HG03039 (cell line): ENCODE measurements around the gene ITK.

ENCODE experiments used
- ATAC-seq: cut with Tn5 transposase; IDR thresholded peaks from one replicate; pipeline ENCODE4 v1.9.1; 2021; ENCODE audit warnings: mild to moderate bottlenecking, moderate library complexity; ENCODE audit not compliant: unreplicated experiment

Gene ITK

DNA sequence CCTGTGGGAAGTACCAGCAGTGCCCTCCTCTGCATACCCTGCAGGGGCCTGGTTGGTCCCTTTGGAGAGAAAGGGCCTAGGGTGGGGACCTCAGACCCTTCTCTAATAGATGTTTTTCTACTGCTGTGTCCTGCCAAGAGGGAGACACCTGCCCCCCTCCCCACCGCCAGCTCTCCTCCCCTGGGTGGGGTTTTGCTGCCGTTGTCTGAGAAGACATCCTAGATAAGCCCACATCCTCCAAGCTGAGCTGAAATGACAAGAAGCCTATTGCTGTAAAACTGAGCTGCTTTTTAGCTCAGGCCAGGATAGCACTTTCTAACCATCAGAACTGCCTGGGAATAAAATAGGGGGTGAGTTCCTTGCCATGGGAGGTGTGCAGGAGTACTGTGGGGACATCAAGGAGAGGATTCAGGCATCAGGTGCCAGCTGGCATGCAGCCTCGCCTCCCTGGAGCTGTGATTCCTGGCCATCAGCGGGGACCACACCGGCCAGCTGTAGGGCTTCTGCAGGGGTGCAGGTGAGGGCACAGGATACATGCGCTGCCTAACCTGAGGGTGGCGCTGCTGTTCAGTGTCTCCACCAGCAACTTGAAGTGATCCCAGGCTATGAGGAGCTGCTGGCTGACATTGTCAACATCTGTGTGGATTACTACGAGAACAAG lies 123.2 kb downstream of the ITK start:
- no peak for ATAC-seq
